WTC11 (cell line): ENCODE data around the gene HLA-E. TPM values are rescaled to one million over a fixed set of nuclear protein-coding genes. Genes with fewer than 3 reads are reported as not detected.

Experiments used
- ATAC-seq: fragments of 200-7000 bp; cut with Tn5 transposase; 2 replicates; pipeline ENCODE4 v1.10.0; 2021; ENCODE audit warnings: mild to moderate bottlenecking, moderate library complexity
- CTCF ChIA-PET: fragments of 300-600 bp; sonication (Branson Sonifier 250); formaldehyde crosslinking; loops from one replicate; lab custom pipeline; 2021; ENCODE audit warnings: antibody characterized with exemption; lab: Charles Lee
- POLR2A ChIA-PET: fragments of 350-600 bp; sonication (Branson Sonifier 250); formaldehyde crosslinking; loops from one replicate; lab custom pipeline; 2021; ENCODE audit warnings: antibody characterized with exemption; lab: Charles Lee
- DNase-seq: peaks from one replicate; pipeline ENCODE4 v3.0.0; 2021; ENCODE audit warnings: low spot score
- H3K27ac Mint-ChIP-seq: 2 replicates; pipeline ENCODE4 v1.8.0; 2021; ENCODE audit warnings: mixed read lengths
- H3K27me3 Mint-ChIP-seq: 2 replicates; pipeline ENCODE4 v1.8.0; 2021; ENCODE audit warnings: low read depth, mild to moderate bottlenecking, moderate library complexity, mixed read lengths
- H3K36me3 Mint-ChIP-seq: 2 replicates; pipeline ENCODE4 v1.8.0; 2021; ENCODE audit warnings: mixed read lengths
- H3K4me1 Mint-ChIP-seq: 2 replicates; pipeline ENCODE4 v1.8.0; 2022; ENCODE audit warnings: mixed read lengths
- H3K4me3 Mint-ChIP-seq: 2 replicates; pipeline ENCODE4 v1.8.0; 2021; ENCODE audit warnings: mild to moderate bottlenecking, moderate library complexity, mixed read lengths
- H3K9me3 Mint-ChIP-seq: 2 replicates; pipeline ENCODE4 v1.8.0; 2021; ENCODE audit warnings: mixed read lengths
- ATF1 ChIP-seq: sonication (generic); formaldehyde crosslinking; IDR thresholded peaks from 2 replicates; pipeline ENCODE4 v1.8.1; 2023; ENCODE audit warnings: mild to moderate bottlenecking, moderate library complexity, missing genetic modification reagents
- FOXJ3 ChIP-seq: sonication (generic); formaldehyde crosslinking; IDR thresholded peaks from 2 replicates; pipeline ENCODE4 v1.9.0; 2021; ENCODE audit warnings: missing genetic modification reagents, mild to moderate bottlenecking, borderline replicate concordance
- JUN ChIP-seq: sonication (generic); formaldehyde crosslinking; IDR thresholded peaks from 2 replicates; pipeline ENCODE4 v1.8.0; 2023; ENCODE audit warnings: mild to moderate bottlenecking, missing genetic modification reagents
- NFYB ChIP-seq: sonication (generic); formaldehyde crosslinking; conservative IDR thresholded peaks from 2 replicates; pipeline ENCODE4 v1.8.0; 2022; ENCODE audit warnings: low read depth, missing genetic modification reagents
- RELA ChIP-seq: sonication (generic); formaldehyde crosslinking; IDR thresholded peaks from 2 replicates; pipeline ENCODE4 v1.8.1; 2022; ENCODE audit warnings: missing genetic modification reagents, mild to moderate bottlenecking, borderline replicate concordance
- RORB ChIP-seq: fragments of 250-450 bp; sonication (Bioruptor Pico); IDR thresholded peaks from 2 replicates; pipeline ENCODE4 v1.9.0; 2021; ENCODE audit warnings: mild to moderate bottlenecking
- SP1 ChIP-seq: sonication (generic); formaldehyde crosslinking; conservative IDR thresholded peaks from 2 replicates; pipeline ENCODE4 v1.8.1; 2022; ENCODE audit warnings: missing genetic modification reagents
- ZNF138 ChIP-seq: sonication (generic); formaldehyde crosslinking; conservative IDR thresholded peaks from 2 replicates; pipeline ENCODE4 v1.8.1; 2022; ENCODE audit warnings: mild to moderate bottlenecking, moderate library complexity, missing genetic modification reagents
- ZNF232 ChIP-seq: sonication (generic); formaldehyde crosslinking; IDR thresholded peaks from 2 replicates; pipeline ENCODE4 v1.8.0; 2022; ENCODE audit warnings: mild to moderate bottlenecking, missing genetic modification reagents
- ZNF416 ChIP-seq: fragments of 250-450 bp; sonication (Bioruptor Pico); IDR thresholded peaks from 2 replicates; pipeline ENCODE4 v1.9.0; 2021; ENCODE audit warnings: mild to moderate bottlenecking, inconsistent platforms
- ZNF423 ChIP-seq: fragments of 250-450 bp; sonication (Bioruptor Pico); IDR thresholded peaks from 2 replicates; pipeline ENCODE4 v2.1.2; 2022; ENCODE audit warnings: mild to moderate bottlenecking, moderate library complexity
- total RNA-seq: library from RNA; stranded (reverse); gene quantifications from 3 replicates; pipeline ENCODE4 v1.2.3, GENCODE V29; 2021
- TF ChIP-seq, protein P1 (sequence below): sonication (generic); formaldehyde crosslinking; IDR thresholded peaks from 2 replicates; pipeline ENCODE4 v1.8.0; 2022; ENCODE audit warnings: missing genetic modification reagents
- TF ChIP-seq, protein P2 (sequence below): sonication (generic); formaldehyde crosslinking; IDR thresholded peaks from 2 replicates; pipeline ENCODE4 v1.8.0; 2023; ENCODE audit warnings: mild to moderate bottlenecking, missing genetic modification reagents
- TF ChIP-seq, protein P3 (sequence below): fragments of 200-600 bp; IDR thresholded peaks from 2 replicates; pipeline ENCODE4 v1.8.0; 2022; ENCODE audit warnings: antibody characterized with exemption

The HLA-E gene
- total RNA-seq, 1 experiment from 2014 or later, result 44.7 TPM

DNA sequence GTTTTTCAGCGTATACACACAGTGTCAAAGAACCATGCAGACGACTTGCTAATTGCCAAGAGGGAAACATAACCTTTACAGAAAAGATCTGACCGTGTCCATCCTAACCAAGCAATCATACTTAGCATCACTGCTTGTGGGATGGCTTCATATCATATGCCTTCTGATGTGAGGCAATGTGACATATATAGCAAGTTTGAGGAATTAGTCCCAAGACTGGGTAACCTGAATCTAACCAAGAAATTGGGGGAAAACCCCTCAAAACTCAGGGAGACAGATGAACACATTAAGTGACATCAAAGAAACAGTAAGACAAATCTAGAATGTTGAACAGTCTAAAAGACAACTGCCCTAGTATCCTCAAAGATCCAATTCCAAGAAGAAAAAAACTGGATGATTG is 48.6 kb downstream of the HLA-E start:
- no peaks in the 10 kb centered on the region for H3K9me3 Mint-ChIP-seq
- no peak overlapping the region for H3K4me3 Mint-ChIP-seq
- ChIA-PET POLR2A (no interaction called here), CTCF (interaction anchor here (1.0 kb wide), 1 partner anchor 84 kb away, joined by 3 read pairs; no protein-coding TSS in a partner anchor)
- ATAC-seq (no peak), DNase-seq (no peak)
- peaks cover 10% of the 10 kb centered on the region for H3K4me1 Mint-ChIP-seq
- no peaks in the 10 kb centered on the region for H3K36me3 Mint-ChIP-seq
- no peaks in the 10 kb centered on the region; the same call in 1 of the 2 replicates for H3K27me3 Mint-ChIP-seq
- H3K27ac Mint-ChIP-seq, result no peak overlapping the region
- TF ChIP-seq, protein P1, sequence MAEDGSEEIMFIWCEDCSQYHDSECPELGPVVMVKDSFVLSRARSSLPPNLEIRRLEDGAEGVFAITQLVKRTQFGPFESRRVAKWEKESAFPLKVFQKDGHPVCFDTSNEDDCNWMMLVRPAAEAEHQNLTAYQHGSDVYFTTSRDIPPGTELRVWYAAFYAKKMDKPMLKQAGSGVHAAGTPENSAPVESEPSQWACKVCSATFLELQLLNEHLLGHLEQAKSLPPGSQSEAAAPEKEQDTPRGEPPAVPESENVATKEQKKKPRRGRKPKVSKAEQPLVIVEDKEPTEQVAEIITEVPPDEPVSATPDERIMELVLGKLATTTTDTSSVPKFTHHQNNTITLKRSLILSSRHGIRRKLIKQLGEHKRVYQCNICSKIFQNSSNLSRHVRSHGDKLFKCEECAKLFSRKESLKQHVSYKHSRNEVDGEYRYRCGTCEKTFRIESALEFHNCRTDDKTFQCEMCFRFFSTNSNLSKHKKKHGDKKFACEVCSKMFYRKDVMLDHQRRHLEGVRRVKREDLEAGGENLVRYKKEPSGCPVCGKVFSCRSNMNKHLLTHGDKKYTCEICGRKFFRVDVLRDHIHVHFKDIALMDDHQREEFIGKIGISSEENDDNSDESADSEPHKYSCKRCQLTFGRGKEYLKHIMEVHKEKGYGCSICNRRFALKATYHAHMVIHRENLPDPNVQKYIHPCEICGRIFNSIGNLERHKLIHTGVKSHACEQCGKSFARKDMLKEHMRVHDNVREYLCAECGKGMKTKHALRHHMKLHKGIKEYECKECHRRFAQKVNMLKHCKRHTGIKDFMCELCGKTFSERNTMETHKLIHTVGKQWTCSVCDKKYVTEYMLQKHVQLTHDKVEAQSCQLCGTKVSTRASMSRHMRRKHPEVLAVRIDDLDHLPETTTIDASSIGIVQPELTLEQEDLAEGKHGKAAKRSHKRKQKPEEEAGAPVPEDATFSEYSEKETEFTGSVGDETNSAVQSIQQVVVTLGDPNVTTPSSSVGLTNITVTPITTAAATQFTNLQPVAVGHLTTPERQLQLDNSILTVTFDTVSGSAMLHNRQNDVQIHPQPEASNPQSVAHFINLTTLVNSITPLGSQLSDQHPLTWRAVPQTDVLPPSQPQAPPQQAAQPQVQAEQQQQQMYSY (CRISPR knock-in tag), result no peak

DNA sequence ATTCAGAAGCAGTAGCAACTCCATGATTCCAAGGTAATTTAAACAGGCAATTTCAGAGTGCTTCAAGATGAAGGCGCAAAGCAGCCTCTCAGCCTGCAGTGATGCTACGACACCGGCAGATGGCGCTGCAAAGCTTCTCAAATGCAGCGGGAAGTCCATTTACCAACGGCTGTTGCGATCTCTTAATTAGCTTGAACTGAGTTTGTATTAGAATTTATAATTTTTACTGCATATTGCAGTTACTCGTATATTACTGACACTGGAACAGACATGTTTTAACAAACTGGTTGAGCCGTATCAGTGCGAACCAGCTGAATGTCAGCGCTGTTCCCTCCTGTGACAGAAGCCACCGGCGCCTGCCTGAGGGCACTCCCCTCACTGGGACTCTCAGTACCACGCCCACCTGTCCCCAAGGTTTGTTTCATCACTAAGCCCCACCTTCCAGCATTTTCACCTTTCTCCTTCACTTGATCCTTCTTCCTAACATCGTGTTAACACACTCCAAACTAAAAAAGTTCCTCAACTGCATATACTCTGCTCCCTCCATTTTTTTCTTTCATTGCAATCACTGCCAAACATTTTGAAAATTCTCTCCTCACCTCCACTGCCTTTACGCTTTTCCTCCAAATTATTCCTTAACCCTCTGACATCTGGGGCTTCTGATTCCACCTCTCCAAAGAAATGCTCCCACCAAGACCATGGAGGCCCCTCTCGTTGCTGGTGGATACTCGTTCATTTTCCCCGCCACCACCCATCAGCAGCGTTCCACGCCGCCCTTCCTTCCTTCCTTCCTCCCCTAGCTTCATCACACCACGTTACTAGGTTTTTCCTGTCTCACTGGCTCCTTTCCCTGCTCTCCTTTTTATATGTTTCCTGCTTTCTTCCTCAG is 52.5 kb downstream of the HLA-E start:
- Mint-ChIP-seq H3K36me3 (peaks cover 2% of the 10 kb centered on the region; the same call in 1 of the 2 replicates), H3K4me3 (peak overlapping the region; percentile 74), H3K27me3 (no peaks in the 10 kb centered on the region; the same call in 1 of the 2 replicates), H3K4me1 (peaks cover 10% of the 10 kb centered on the region), H3K9me3 (no peaks in the 10 kb centered on the region), H3K27ac (no peak overlapping the region)
- ATAC-seq (peak; percentile 85), DNase-seq (peak; percentile 80)
- CTCF ChIA-PET, result interaction anchor here (0.6 to 5.9 kb wide), 39 partner anchors 9 to 569 kb away, joined by 3 to 212 read pairs (median 5); partner anchors contain the start of genes ABCF1, NRM and TRIM39
- POLR2A ChIA-PET, result interaction anchor here (0.9 to 1.4 kb wide), 3 partner anchors 9 to 57 kb away, joined by 3 read pairs; no protein-coding TSS in a partner anchor
- TF ChIP-seq NFYB (CRISPR knock-in tag) (no peak), ZNF232 (no peak), ZNF416 (CRISPR knock-in tag) (no peak), RORB (no peak), RELA (CRISPR knock-in tag) (no peak), SP1 (0 out of 2 replicates have a peak, but pooled peaks have one; percentile 27), FOXJ3 (CRISPR knock-in tag) (no peak)
- TF ChIP-seq, protein P2, sequence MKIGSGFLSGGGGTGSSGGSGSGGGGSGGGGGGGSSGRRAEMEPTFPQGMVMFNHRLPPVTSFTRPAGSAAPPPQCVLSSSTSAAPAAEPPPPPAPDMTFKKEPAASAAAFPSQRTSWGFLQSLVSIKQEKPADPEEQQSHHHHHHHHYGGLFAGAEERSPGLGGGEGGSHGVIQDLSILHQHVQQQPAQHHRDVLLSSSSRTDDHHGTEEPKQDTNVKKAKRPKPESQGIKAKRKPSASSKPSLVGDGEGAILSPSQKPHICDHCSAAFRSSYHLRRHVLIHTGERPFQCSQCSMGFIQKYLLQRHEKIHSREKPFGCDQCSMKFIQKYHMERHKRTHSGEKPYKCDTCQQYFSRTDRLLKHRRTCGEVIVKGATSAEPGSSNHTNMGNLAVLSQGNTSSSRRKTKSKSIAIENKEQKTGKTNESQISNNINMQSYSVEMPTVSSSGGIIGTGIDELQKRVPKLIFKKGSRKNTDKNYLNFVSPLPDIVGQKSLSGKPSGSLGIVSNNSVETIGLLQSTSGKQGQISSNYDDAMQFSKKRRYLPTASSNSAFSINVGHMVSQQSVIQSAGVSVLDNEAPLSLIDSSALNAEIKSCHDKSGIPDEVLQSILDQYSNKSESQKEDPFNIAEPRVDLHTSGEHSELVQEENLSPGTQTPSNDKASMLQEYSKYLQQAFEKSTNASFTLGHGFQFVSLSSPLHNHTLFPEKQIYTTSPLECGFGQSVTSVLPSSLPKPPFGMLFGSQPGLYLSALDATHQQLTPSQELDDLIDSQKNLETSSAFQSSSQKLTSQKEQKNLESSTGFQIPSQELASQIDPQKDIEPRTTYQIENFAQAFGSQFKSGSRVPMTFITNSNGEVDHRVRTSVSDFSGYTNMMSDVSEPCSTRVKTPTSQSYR (CRISPR knock-in tag), result no peak
- TF ChIP-seq, protein P3, sequence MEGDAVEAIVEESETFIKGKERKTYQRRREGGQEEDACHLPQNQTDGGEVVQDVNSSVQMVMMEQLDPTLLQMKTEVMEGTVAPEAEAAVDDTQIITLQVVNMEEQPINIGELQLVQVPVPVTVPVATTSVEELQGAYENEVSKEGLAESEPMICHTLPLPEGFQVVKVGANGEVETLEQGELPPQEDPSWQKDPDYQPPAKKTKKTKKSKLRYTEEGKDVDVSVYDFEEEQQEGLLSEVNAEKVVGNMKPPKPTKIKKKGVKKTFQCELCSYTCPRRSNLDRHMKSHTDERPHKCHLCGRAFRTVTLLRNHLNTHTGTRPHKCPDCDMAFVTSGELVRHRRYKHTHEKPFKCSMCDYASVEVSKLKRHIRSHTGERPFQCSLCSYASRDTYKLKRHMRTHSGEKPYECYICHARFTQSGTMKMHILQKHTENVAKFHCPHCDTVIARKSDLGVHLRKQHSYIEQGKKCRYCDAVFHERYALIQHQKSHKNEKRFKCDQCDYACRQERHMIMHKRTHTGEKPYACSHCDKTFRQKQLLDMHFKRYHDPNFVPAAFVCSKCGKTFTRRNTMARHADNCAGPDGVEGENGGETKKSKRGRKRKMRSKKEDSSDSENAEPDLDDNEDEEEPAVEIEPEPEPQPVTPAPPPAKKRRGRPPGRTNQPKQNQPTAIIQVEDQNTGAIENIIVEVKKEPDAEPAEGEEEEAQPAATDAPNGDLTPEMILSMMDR, result peak; percentile 97

DNA sequence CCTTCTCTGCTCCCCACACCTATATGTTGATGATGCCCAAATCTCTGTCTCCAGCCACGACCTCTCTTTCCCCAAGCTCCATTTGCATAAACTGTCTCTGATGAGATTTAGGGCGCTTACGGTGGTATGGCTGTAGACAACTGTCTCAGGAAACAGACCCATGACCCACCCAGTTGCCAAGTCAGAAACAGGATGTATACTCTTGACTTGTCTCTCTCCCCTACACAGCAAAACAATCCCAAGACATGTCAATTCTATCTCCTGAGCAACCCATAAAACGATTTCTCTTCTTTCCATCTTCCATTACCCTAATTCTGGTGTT is 53.1 kb downstream of the HLA-E start:
- Mint-ChIP-seq H3K9me3 (no peaks in the 10 kb centered on the region), H3K27me3 (no peaks in the 10 kb centered on the region; the same call in 1 of the 2 replicates), H3K4me1 (peaks cover 10% of the 10 kb centered on the region), H3K36me3 (peaks cover 4% of the 10 kb centered on the region; the same call in 1 of the 2 replicates)
- ChIA-PET CTCF (interaction anchor here (0.6 to 5.9 kb wide), 22 partner anchors 8 to 515 kb away, joined by 3 to 212 read pairs (median 9); partner anchors contain the start of gene ABCF1), POLR2A (interaction anchor here (1.2 to 1.4 kb wide), 2 partner anchors 52 to 56 kb away, joined by 3 read pairs; no protein-coding TSS in a partner anchor)
- ATAC-seq, result no peak
- no peak for TF ChIP-seq ZNF423 (CRISPR knock-in tag)
- TF ChIP-seq ATF1 (CRISPR knock-in tag), result no peak
- TF ChIP-seq ZNF138 (CRISPR knock-in tag), result no peak
- no peak for TF ChIP-seq JUN (CRISPR knock-in tag)
- TF ChIP-seq ZNF232, result no peak
- TF ChIP-seq, all 79 proteins: peak for 0
- Mint-ChIP-seq H3K27ac (no peak overlapping the region), H3K4me3 (peak overlapping the region; percentile 74)
- DNase-seq, result no peak
